Prostate gland (tissue), 2 donors: ENCODE results near the gene TMTC2. TPM values are rescaled to one million over a fixed set of nuclear protein-coding genes. Genes with fewer than 3 reads are reported as not detected.

Experiments used
- DNase-seq: peaks from one replicate; pipeline ENCODE4 v3.0.0-alpha.2; 2019; ENCODE audit warnings: low spot score
- H3K27ac ChIP-seq, 2 donors: fragments of 200-600 bp; sonication (generic); 2 replicates each; pipeline ENCODE4 v1.5.1; 2017 to 2019
- H3K27me3 ChIP-seq: fragments of 200-600 bp; sonication (generic); replicated peaks from 2 replicates; pipeline ENCODE4 v1.5.1; 2019; ENCODE audit not compliant: insufficient read depth
- H3K36me3 ChIP-seq, 2 donors: fragments of 200-600 bp; sonication (generic); 1 replicate in 1 of 2; 2 replicates in 1 of 2; pipeline versions ENCODE4 v1.5.1 to v1.8.1; 2017 to 2019
- H3K4me1 ChIP-seq: fragments of 200-600 bp; sonication (generic); replicated peaks from 2 replicates; pipeline ENCODE4 v1.5.1; 2019
- H3K4me3 ChIP-seq, 2 donors: fragments of 200-600 bp; sonication (generic); 2 replicates each; pipeline ENCODE4 v1.5.1; 2017 to 2019
- H3K9me3 ChIP-seq: fragments of 200-600 bp; sonication (generic); 2 replicates; pipeline ENCODE4 v1.5.1; 2017
- POLR2A ChIP-seq: fragments of 450-650 bp; IDR thresholded peaks from one replicate; pipeline ENCODE4 v1.6.1; 2016; ENCODE audit warnings: antibody characterized with exemption, mild to moderate bottlenecking
- POLR2AphosphoS5 ChIP-seq: sonication (generic); formaldehyde crosslinking; IDR thresholded peaks from one replicate; pipeline ENCODE4 v1.6.1; 2017; ENCODE audit warnings: antibody characterized with exemption
- WGBS: methylation state at CpG from one replicate; pipeline ENCODE4 v1.1.5; 2018; 5-methylcytosine and 5-hydroxymethylcytosine counted together
- intact Hi-C: fragments of 100-400 bp; cut with DNase I; formaldehyde crosslinking; loops from one replicate; pipeline ENCODE4 v1.14.2; 2022
- total RNA-seq, 2 donors: library from RNA; depleted of rRNA; stranded (reverse); fragments of >200 nt; gene quantifications; one replicate each; pipeline ENCODE4 v1.1.0, GENCODE V29; 2016
- TF ChIP-seq, protein P1 (sequence below), 4 experiments: fragments of 200-600 bp in 2 of 4; fragments of 450-650 bp in 2 of 4; sonication (generic) in 2 of 4; IDR thresholded peaks; 1 replicate in 3 of 4; 2 replicates in 1 of 4; pipeline ENCODE4 v1.5.1; 2016 to 2019; ENCODE audit warnings: antibody characterized with exemption in 4 of 4, mild to moderate bottlenecking in 2 of 4, moderate library complexity in 2 of 4

Gene TMTC2
- total RNA-seq, 2 donors from 2014 or later = 19.0 to 30.7 TPM

- H3K4me1 ChIP-seq = no peaks in the 10 kb centered on the region
- 81% methylated on average over 1 of the region's 1 CpG for WGBS
- no peaks in the 10 kb centered on the region for H3K9me3 ChIP-seq
- no peak overlapping the region for H3K27ac ChIP-seq
- DNase-seq = no peak
- no peaks in the 10 kb centered on the region for H3K36me3 ChIP-seq
- intact Hi-C loops = no loop called here
- no peaks in the 10 kb centered on the region for H3K27me3 ChIP-seq
- no peak overlapping the region for H3K4me3 ChIP-seq
- TF ChIP-seq POLR2A (no peak), POLR2AphosphoS5 (no peak)
- TF ChIP-seq, protein P1, sequence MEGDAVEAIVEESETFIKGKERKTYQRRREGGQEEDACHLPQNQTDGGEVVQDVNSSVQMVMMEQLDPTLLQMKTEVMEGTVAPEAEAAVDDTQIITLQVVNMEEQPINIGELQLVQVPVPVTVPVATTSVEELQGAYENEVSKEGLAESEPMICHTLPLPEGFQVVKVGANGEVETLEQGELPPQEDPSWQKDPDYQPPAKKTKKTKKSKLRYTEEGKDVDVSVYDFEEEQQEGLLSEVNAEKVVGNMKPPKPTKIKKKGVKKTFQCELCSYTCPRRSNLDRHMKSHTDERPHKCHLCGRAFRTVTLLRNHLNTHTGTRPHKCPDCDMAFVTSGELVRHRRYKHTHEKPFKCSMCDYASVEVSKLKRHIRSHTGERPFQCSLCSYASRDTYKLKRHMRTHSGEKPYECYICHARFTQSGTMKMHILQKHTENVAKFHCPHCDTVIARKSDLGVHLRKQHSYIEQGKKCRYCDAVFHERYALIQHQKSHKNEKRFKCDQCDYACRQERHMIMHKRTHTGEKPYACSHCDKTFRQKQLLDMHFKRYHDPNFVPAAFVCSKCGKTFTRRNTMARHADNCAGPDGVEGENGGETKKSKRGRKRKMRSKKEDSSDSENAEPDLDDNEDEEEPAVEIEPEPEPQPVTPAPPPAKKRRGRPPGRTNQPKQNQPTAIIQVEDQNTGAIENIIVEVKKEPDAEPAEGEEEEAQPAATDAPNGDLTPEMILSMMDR (IDR thresholded peaks at IDR 0.05) = no peak
These were observed 350.1 kb downstream of the TMTC2 start for GRCh38 chr12:83036847-83037246.

GRCh38 chr12:83039413-83039812 is 352.7 kb downstream of the TMTC2 start:
- intact Hi-C loops = no loop called here
- Histone ChIP-seq H3K36me3 (no peaks in the 10 kb centered on the region), H3K27me3 (no peaks in the 10 kb centered on the region), H3K4me1 (no peaks in the 10 kb centered on the region), H3K9me3 (no peaks in the 10 kb centered on the region), H3K4me3 (no peak overlapping the region), H3K27ac (no peak overlapping the region)
- TF ChIP-seq POLR2A (no peak), POLR2AphosphoS5 (no peak)
- TF ChIP-seq, protein P1 (IDR thresholded peaks at IDR 0.05) = no peak
- 78% methylated on average over 2 of the region's 2 CpGs for WGBS
- DNase-seq = no peak

DNA sequence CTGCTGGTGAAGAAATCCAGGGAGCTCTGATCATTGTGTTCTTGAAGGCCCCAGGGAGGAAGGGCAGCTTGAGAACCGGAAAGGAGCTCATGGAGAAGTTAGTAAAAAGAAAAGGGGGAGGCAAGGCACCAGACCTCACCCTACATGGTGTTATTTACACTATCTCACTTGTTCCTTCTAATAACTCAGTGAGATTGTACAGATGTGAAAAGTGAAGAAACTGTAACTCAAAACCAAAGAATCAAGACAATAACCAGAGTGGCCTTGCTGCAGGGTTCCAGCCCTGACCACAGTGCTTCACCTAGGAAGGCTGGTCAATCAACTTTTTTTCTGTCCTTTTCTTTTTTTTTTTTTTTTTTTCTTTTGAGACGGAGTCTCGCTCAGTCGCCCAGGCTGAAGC is 353.6 kb downstream of the TMTC2 start:
- intact Hi-C loops = no loop called here
- H3K36me3 ChIP-seq = no peaks in the 10 kb centered on the region
- WGBS = 86% methylated on average over 4 of the region's 4 CpGs

GRCh38 chr12:83040991-83041390 is 354.3 kb downstream of the TMTC2 start:
- WGBS = 95% methylated on average over 2 of the region's 2 CpGs
- intact Hi-C loops = no loop called here
- Histone ChIP-seq H3K9me3 (no peaks in the 10 kb centered on the region), H3K4me1 (no peaks in the 10 kb centered on the region), H3K4me3 (no peak overlapping the region), H3K27me3 (no peaks in the 10 kb centered on the region), H3K36me3 (no peaks in the 10 kb centered on the region), H3K27ac (no peak overlapping the region)
- no peak for TF ChIP-seq POLR2AphosphoS5
- TF ChIP-seq, protein P1 (IDR thresholded peaks at IDR 0.05) = no peak
- no peak for TF ChIP-seq POLR2A
- no peak for DNase-seq

More for the DNA sequence above, 353.6 kb downstream of the TMTC2 start:
- no peak overlapping the region for H3K27ac ChIP-seq
- no peak for TF ChIP-seq POLR2AphosphoS5
- TF ChIP-seq, protein P1 (IDR thresholded peaks at IDR 0.05) = no peak
- no peak for TF ChIP-seq POLR2A
- H3K4me1 ChIP-seq = no peaks in the 10 kb centered on the region
- no peaks in the 10 kb centered on the region for H3K27me3 ChIP-seq
- DNase-seq = no peak
- H3K9me3 ChIP-seq = no peaks in the 10 kb centered on the region
- no peak overlapping the region for H3K4me3 ChIP-seq

DNA sequence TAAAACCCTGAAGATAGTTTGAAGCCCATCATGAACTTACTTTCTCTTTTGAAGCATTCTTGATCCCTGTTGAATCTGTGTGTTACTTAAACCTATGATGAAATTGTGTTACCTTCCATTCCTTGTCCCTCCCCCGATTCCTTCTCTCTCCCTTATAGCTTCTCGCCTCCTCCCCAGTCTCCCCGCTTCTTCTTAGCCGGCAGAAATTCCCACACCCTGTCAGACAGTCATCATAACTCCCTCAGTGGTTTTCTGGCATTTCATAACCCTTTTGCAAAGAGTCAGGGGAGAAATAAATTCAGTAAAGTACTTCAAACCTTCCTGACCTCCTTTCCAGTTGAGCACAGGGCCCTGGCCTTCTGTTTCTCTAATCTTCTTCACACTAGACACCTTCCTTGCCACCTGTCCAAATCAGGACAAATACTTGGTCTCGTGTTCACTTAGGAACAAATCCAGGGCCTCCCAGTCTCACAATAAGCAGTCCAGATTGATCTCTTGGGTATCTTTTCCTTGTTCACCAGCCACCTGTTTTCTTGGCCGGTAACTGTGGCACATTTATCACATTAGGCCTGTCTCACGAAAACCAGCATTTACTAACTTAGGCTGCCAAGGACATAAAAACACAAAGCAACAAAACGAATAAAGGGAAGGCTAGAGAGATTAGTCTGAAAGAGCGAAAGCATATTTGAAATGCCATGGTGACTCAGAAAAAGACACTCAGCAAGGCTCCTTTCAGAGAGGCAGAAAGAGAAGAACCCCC is 355.9 kb downstream of the TMTC2 start:
- Histone ChIP-seq H3K27me3 (no peaks in the 10 kb centered on the region), H3K4me1 (no peaks in the 10 kb centered on the region), H3K9me3 (no peaks in the 10 kb centered on the region), H3K4me3 (no peak overlapping the region), H3K27ac (no peak overlapping the region), H3K36me3 (no peaks in the 10 kb centered on the region)
- WGBS = 56% methylated on average over 9 of the region's 9 CpGs
- TF ChIP-seq POLR2A (no peak), POLR2AphosphoS5 (no peak)
- TF ChIP-seq, protein P1 (IDR thresholded peaks at IDR 0.05) = no peak
- DNase-seq = no peak
- intact Hi-C loops = no loop called here
